GM18861 (cell line): ENCODE results near the gene DPH6.
"Not testable (repeated sequence)": the region's sequence is repeated elsewhere in the genome, so short reads cannot be mapped to it uniquely, and the experiment has no call there.

Source experiments
- ATAC-seq: cut with Tn5 transposase; IDR thresholded peaks from one replicate; pipeline ENCODE4 v1.9.1; 2021; ENCODE audit not compliant: unreplicated experiment

The DPH6 gene

GRCh38 chr15:35351059-35351458 is 194.9 kb downstream of the DPH6 start:
- ATAC-seq = no peak

- ATAC-seq = no peak
Measured at GRCh38 chr15:35349916-35350315, 196.0 kb downstream of the DPH6 start.

- no peak for ATAC-seq
Measured at GRCh38 chr15:35330916-35331315, 215.0 kb downstream of the DPH6 start.

- ATAC-seq = no peak
Measured at GRCh38 chr15:35330048-35330695, 215.8 kb downstream of the DPH6 start.

GRCh38 chr15:35329521-35329961 is 216.4 kb downstream of the DPH6 start:
- ATAC-seq = no peak

- not testable (repeated sequence) for ATAC-seq
Measured at GRCh38 chr15:35328836-35329235, 217.1 kb downstream of the DPH6 start.

GRCh38 chr15:35327789-35328188 is 218.2 kb downstream of the DPH6 start:
- no peak for ATAC-seq

- no peak for ATAC-seq
Measured at GRCh38 chr15:35325374-35325941, 220.5 kb downstream of the DPH6 start.

GRCh38 chr15:35323141-35323540 is 222.8 kb downstream of the DPH6 start:
- ATAC-seq = no peak

GRCh38 chr15:35321926-35322325 is 224.0 kb downstream of the DPH6 start:
- ATAC-seq = no peak

- no peak for ATAC-seq
Measured at GRCh38 chr15:35320911-35321310, 225.1 kb downstream of the DPH6 start.
